Stimulated activated effector memory CD8-positive, alpha-beta T cell treated with anti-CD3 and anti-CD28 coated beads, Interleukin-12 subunit alpha, Interleukin-12 subunit beta, amount 100 ng/mL, for 72 hours (primary cell): ENCODE results near the gene TAOK3.

Experiments used
- ATAC-seq: fragments of 150-1000 bp; cut with Tn5 transposase; 2 replicates; pipeline ENCODE4 v1.10.0; 2021
- DNase-seq, 2 donors: peaks; one replicate each; pipeline ENCODE4 v3.0.0; 2021 to 2022; ENCODE audit warnings: low spot score in 2 of 2
- H3K27ac Mint-ChIP-seq: one replicate; pipeline ENCODE4 v1.8.0; 2022; ENCODE audit warnings: mild to moderate bottlenecking, mixed read lengths
- H3K36me3 Mint-ChIP-seq: one replicate; pipeline ENCODE4 v1.8.0; 2022; ENCODE audit warnings: mild to moderate bottlenecking, mixed read lengths
- H3K4me1 Mint-ChIP-seq: one replicate; pipeline ENCODE4 v1.8.0; 2022; ENCODE audit warnings: mixed read lengths
- H3K4me3 Mint-ChIP-seq: one replicate; pipeline ENCODE4 v1.8.0; 2022; ENCODE audit warnings: mild to moderate bottlenecking, mixed read lengths
- H3K9me3 Mint-ChIP-seq: one replicate; pipeline ENCODE4 v1.8.0; 2022; ENCODE audit warnings: mixed read lengths

TAOK3 gene

GRCh38 chr12:118334939-118335567, 37.7 kb downstream of the TAOK3 start:
- H3K9me3 Mint-ChIP-seq = no peaks in the 10 kb centered on the region
- no peak overlapping the region for H3K4me3 Mint-ChIP-seq
- H3K36me3 Mint-ChIP-seq = peaks cover 26% of the 10 kb centered on the region
- ATAC-seq (no peak), DNase-seq (no peak)
- H3K27ac Mint-ChIP-seq = no peak overlapping the region
- H3K4me1 Mint-ChIP-seq = peaks cover 38% of the 10 kb centered on the region

- H3K27ac Mint-ChIP-seq = no peak overlapping the region
- peaks cover 38% of the 10 kb centered on the region for H3K4me1 Mint-ChIP-seq
- H3K4me3 Mint-ChIP-seq = no peak overlapping the region
- peaks cover 25% of the 10 kb centered on the region for H3K36me3 Mint-ChIP-seq
- no peak for ATAC-seq
- DNase-seq = no peak
- no peaks in the 10 kb centered on the region for H3K9me3 Mint-ChIP-seq
Measured at GRCh38 chr12:118334241-118334640, 38.5 kb downstream of the TAOK3 start.

- no peak overlapping the region for H3K4me3 Mint-ChIP-seq
Measured at GRCh38 chr12:118332511-118332910, 40.2 kb downstream of the TAOK3 start.

GRCh38 chr12:118330421-118331018, 42.2 kb downstream of the TAOK3 start:
- H3K27ac Mint-ChIP-seq = peak overlapping the region; percentile 11
- peaks cover 28% of the 10 kb centered on the region for H3K4me1 Mint-ChIP-seq
- H3K36me3 Mint-ChIP-seq = peaks cover 13% of the 10 kb centered on the region
- H3K4me3 Mint-ChIP-seq = peak overlapping the region; percentile 1
- DNase-seq (no peak), ATAC-seq (no peak)
- H3K9me3 Mint-ChIP-seq = no peaks in the 10 kb centered on the region

More at GRCh38 chr12:118332511-118332910, 40.2 kb downstream of the TAOK3 start:
- H3K27ac Mint-ChIP-seq = no peak overlapping the region
- peaks cover 15% of the 10 kb centered on the region for H3K36me3 Mint-ChIP-seq
- ATAC-seq (no peak), DNase-seq (no peak)
- H3K4me1 Mint-ChIP-seq = peaks cover 28% of the 10 kb centered on the region
- H3K9me3 Mint-ChIP-seq = no peaks in the 10 kb centered on the region

- DNase-seq (no peak), ATAC-seq (no peak)
- no peak overlapping the region for H3K4me3 Mint-ChIP-seq
- peaks cover 34% of the 10 kb centered on the region for H3K4me1 Mint-ChIP-seq
- H3K36me3 Mint-ChIP-seq = peaks cover 13% of the 10 kb centered on the region
- no peaks in the 10 kb centered on the region for H3K9me3 Mint-ChIP-seq
- H3K27ac Mint-ChIP-seq = no peak overlapping the region
Measured at GRCh38 chr12:118328486-118329330, 44.0 kb downstream of the TAOK3 start.

GRCh38 chr12:118327391-118327790, 45.3 kb downstream of the TAOK3 start:
- peaks cover 21% of the 10 kb centered on the region for H3K4me1 Mint-ChIP-seq
- DNase-seq (no peak), ATAC-seq (no peak)
- no peak overlapping the region for H3K27ac Mint-ChIP-seq
- peaks cover 13% of the 10 kb centered on the region for H3K36me3 Mint-ChIP-seq
- no peaks in the 10 kb centered on the region for H3K9me3 Mint-ChIP-seq
- no peak overlapping the region for H3K4me3 Mint-ChIP-seq

GRCh38 chr12:118326991-118327390, 45.7 kb downstream of the TAOK3 start:
- Mint-ChIP-seq H3K9me3 (no peaks in the 10 kb centered on the region), H3K27ac (no peak overlapping the region), H3K4me3 (no peak overlapping the region), H3K36me3 (peaks cover 13% of the 10 kb centered on the region), H3K4me1 (peaks cover 19% of the 10 kb centered on the region)
- ATAC-seq = no peak
- DNase-seq = no peak

- no peak for DNase-seq
- no peak overlapping the region for H3K27ac Mint-ChIP-seq
- peaks cover 21% of the 10 kb centered on the region for H3K36me3 Mint-ChIP-seq
- peaks cover 12% of the 10 kb centered on the region for H3K4me1 Mint-ChIP-seq
- no peak for ATAC-seq
- H3K4me3 Mint-ChIP-seq = no peak overlapping the region
- no peaks in the 10 kb centered on the region for H3K9me3 Mint-ChIP-seq
Measured at GRCh38 chr12:118325081-118325480, 47.6 kb downstream of the TAOK3 start.

- Mint-ChIP-seq H3K4me1 (peaks cover 25% of the 10 kb centered on the region), H3K36me3 (peaks cover 29% of the 10 kb centered on the region), H3K4me3 (no peak overlapping the region), H3K9me3 (peaks cover 4% of the 10 kb centered on the region), H3K27ac (no peak overlapping the region)
- DNase-seq (no peak), ATAC-seq (no peak)
Measured at GRCh38 chr12:118319627-118320026, 53.1 kb downstream of the TAOK3 start.

GRCh38 chr12:118318744-118319143, 54.0 kb downstream of the TAOK3 start:
- peaks cover 23% of the 10 kb centered on the region for H3K4me1 Mint-ChIP-seq
- H3K36me3 Mint-ChIP-seq = peaks cover 29% of the 10 kb centered on the region
- no peak overlapping the region for H3K27ac Mint-ChIP-seq
- no peak for ATAC-seq
- no peak overlapping the region for H3K4me3 Mint-ChIP-seq
- H3K9me3 Mint-ChIP-seq = peaks cover 4% of the 10 kb centered on the region
- DNase-seq = no peak

GRCh38 chr12:118317729-118318128, 55.0 kb downstream of the TAOK3 start:
- Mint-ChIP-seq H3K36me3 (peaks cover 23% of the 10 kb centered on the region), H3K4me1 (peaks cover 28% of the 10 kb centered on the region), H3K9me3 (peaks cover 4% of the 10 kb centered on the region), H3K4me3 (no peak overlapping the region), H3K27ac (no peak overlapping the region)
- no peak for ATAC-seq
- no peak for DNase-seq

GRCh38 chr12:118315821-118316220, 56.9 kb downstream of the TAOK3 start:
- Mint-ChIP-seq H3K36me3 (peaks cover 21% of the 10 kb centered on the region), H3K27ac (no peak overlapping the region), H3K4me1 (peaks cover 40% of the 10 kb centered on the region), H3K4me3 (no peak overlapping the region), H3K9me3 (peaks cover 4% of the 10 kb centered on the region)
- ATAC-seq (no peak), DNase-seq (no peak)

- Mint-ChIP-seq H3K36me3 (peaks cover 16% of the 10 kb centered on the region), H3K4me1 (peaks cover 56% of the 10 kb centered on the region), H3K27ac (peak overlapping the region; percentile 32), H3K9me3 (no peaks in the 10 kb centered on the region), H3K4me3 (peak overlapping the region; percentile 45)
- peak; percentile 90 for ATAC-seq
- DNase-seq = no peak
Measured at GRCh38 chr12:118312578-118312977, 60.1 kb downstream of the TAOK3 start.

- DNase-seq = no peak
- peaks cover 24% of the 10 kb centered on the region for H3K36me3 Mint-ChIP-seq
- no peak for ATAC-seq
- no peak overlapping the region for H3K4me3 Mint-ChIP-seq
- no peaks in the 10 kb centered on the region for H3K9me3 Mint-ChIP-seq
- H3K4me1 Mint-ChIP-seq = peaks cover 62% of the 10 kb centered on the region
- peak overlapping the region; percentile 5 for H3K27ac Mint-ChIP-seq
Measured at GRCh38 chr12:118311666-118312065, 61.0 kb downstream of the TAOK3 start.

GRCh38 chr12:118310320-118310719, 62.4 kb downstream of the TAOK3 start:
- DNase-seq (no peak), ATAC-seq (no peak)
- Mint-ChIP-seq H3K4me3 (no peak overlapping the region), H3K9me3 (no peaks in the 10 kb centered on the region), H3K4me1 (peaks cover 48% of the 10 kb centered on the region), H3K36me3 (peaks cover 17% of the 10 kb centered on the region), H3K27ac (no peak overlapping the region)
